GM18520 (cell line): ENCODE measurements around the gene CD200R1.

Experiments used
- ATAC-seq: cut with Tn5 transposase; IDR thresholded peaks from one replicate; pipeline ENCODE4 v1.9.1; 2021; ENCODE audit not compliant: unreplicated experiment

CD200R1 gene

GRCh38 chr3:112888381-112889085 is 86.4 kb downstream of the CD200R1 start:
- ATAC-seq, result no peak

DNA sequence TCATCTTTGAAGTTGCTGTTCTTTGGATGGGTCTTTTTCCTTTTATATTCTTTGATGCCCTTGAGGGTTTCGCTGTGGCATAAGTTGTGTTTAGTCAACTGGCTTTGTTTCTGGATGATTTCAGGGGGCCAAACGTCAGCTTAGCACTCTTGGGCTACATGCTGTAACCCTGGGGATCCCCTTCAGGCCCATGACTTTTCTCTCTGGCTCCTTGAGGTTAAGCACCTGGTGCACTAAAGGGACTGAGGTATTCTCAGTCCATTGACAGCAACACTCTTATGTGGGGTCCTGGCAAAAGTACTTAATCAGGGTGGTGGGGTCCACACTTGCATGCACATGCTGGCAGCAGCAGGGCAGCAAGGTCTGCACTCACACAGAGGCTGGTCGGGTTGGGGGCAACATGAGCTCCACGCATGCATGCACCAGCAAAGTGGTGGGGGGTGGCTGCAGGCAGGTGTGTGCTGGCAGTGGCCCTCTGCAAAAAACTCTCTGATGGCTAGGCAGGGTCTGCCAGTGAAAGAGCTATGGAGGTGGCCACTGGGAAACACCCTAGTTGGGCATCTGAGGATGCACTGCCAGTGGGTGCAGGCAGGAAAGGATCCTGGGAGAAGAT is 90.1 kb downstream of the CD200R1 start:
- ATAC-seq, result no peak

- ATAC-seq, result no peak
Observed at GRCh38 chr3:112881891-112882290, 93.0 kb downstream of the CD200R1 start.

- no peak for ATAC-seq
Observed at GRCh38 chr3:112875561-112875960, 99.3 kb downstream of the CD200R1 start.

DNA sequence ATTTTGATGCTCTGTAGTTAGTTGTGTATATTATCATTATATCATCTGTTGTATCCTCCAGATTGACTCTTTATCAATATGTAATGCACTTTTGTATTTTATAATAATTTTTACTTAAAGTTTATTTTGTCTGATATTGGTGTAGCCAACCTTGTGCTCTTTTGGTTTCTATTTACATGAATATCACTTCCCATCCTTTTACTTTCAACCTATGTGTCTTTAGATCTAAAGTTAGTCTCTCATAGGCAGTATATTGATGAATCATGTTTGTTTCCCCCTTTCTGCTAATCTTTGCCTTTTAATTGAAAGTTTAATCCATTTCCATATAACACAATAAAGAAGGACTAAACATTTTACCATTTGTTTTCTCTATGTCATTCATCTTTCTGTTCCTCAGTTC is 100.2 kb downstream of the CD200R1 start:
- ATAC-seq, result peak; percentile 52

GRCh38 chr3:112873632-112874031 is 101.3 kb downstream of the CD200R1 start:
- ATAC-seq, result peak; percentile 57

GRCh38 chr3:112871735-112872134 is 103.2 kb downstream of the CD200R1 start:
- no peak for ATAC-seq
